HG03571 (cell line): ENCODE measurements around the gene NMBR.
"Not testable (repeated sequence)": the region's sequence is repeated elsewhere in the genome, so short reads cannot be mapped to it uniquely, and the experiment has no call there.

Experiments used
- ATAC-seq: cut with Tn5 transposase; IDR thresholded peaks from one replicate; pipeline ENCODE4 v1.9.1; 2021; ENCODE audit not compliant: unreplicated experiment

Gene NMBR

DNA sequence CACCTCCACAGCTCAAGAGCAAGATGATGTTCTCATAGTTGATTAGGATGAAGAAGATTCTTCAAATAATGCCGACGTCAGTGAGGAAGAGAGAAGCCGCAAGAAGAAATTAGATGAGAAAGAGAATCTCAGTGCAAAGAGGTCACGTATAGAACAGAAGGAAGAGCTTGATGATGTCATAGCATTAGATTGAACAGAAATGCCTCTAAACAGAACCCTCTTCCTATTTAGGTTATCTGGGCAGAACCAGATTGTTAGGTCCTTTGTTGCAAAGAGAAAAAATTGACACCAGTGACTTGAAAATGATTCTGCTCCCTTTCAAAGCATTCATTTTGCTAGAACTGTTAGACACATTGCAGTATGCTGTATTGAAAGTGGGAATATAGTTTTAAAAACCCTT lies 84.1 kb downstream of the NMBR start:
- not testable (repeated sequence) for ATAC-seq

DNA sequence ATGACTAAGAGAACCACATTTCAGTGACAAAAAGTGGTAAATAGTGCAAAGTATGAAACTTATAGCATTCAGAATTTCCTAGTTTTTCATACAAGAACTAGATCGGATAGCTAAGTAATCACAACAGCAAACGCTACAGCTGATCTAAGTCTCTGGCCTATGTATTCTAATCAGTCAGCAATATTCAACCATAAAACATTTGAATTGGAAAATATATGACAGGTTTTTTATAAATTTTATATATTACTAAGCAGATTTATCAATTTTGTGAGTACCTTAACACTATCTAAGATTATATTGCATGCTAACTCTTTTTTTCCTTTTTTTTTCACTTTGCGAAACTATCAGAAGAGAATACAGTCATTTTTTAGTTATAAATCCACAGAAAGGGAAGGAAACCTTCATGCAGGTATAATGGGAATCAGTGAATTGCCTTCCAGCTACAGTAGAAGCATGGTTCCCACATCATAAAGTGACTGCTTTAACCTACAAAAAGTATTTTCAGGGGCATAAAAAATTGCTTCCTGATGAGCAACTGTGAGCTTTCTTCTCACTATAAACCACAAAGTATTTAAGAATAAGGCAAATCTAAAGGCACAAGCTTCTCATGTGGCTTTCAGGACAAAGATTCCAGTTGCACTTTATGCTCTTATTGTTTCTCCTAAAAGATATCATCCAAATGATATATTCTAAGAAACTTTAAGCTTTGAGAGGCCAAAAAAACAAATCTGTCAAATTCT lies 88.2 kb downstream of the NMBR start:
- ATAC-seq: no peak

- peak; percentile 83 for ATAC-seq
Measured at GRCh38 chr6:142055219-142055618, 91.7 kb downstream of the NMBR start.

GRCh38 chr6:142051404-142051803 lies 95.5 kb downstream of the NMBR start:
- no peak for ATAC-seq

GRCh38 chr6:142048593-142048980 lies 98.3 kb downstream of the NMBR start:
- no peak for ATAC-seq

- no peak for ATAC-seq
Measured at GRCh38 chr6:142047934-142048592, 98.9 kb downstream of the NMBR start.

DNA sequence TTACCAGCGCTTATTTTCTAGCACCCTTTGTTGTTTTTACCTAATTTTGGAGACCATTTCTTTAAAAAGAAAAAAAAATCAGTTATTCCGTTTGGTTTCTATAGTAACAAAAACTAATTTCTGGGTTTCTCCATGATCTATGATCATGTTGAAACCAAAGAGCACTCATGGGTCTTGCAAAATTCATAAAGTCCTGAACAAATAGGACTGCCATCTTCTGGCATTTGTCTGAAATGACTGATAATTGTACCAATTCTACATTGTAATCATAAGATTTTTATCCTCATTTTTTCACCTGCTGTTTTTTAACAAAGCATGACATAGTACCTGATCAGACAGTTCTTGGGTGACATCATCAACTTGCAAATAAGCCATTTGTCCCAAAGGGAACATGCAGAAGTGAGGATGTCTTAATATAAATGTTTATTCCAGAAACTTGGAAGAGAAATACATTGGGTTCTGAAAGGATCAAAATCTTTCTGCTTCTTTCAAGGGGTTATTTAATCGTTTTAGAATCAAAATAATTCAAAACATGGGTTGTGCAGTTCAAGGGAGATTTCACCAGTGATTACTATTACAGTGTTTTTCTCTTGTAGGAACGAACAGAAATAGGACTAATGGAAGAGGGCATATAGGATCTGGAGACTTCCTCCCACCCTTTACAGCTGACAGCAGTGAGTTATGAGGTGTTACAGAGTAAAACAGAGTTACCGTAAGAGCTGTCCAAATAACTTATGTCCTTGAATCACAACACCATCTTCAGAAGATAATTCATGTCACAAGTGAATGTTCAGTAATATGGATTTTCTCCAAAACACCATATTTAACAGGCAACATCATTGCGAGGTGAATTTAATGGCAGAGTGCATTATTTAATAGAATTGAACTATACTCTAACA lies 101.3 kb downstream of the NMBR start:
- ATAC-seq: no peak

GRCh38 chr6:142035890-142036289 lies 111.0 kb downstream of the NMBR start:
- ATAC-seq: no peak

DNA sequence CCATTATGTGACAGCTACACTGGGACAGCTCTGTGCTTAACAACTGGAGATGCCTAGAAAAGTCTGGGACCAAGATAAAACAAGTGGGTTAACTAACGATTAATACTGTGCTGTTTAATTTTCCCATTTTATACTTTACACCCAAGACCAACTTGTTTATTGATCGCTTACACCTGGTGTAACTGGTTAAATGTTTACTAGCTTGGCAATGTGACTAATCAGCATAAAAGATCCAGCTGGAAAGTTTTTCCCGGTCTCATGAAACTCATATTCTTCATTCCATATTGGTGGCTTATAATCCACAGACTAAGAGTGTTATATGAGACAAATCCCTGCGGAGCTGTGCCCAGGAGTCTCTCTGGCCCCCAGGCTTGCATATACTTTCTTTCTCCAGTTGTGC lies 115.9 kb downstream of the NMBR start:
- no peak for ATAC-seq

DNA sequence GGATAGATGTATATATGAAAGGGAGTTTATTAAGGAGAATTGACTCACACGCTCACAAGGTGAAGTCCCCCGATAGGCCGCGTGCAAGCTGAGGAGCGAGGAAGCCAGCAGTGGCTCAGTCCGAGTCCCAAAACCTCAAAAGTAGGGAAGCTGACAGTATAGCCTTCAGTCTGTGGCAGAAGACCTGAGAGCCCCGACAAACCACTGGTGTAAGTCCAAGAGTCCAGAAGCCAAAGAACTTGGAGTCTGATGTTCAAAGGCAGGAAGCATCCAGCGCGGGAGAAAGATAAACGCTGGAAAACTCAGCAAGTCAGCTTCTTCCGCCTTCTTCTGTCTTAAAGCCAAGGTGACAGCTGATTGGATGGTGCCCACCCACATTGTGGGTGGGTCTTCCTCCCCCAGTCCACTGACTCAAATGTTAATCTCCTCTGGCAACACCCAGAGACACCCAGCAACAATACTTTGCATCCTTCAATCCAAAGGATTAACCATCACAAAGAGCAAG lies 116.8 kb downstream of the NMBR start:
- ATAC-seq: no peak

DNA sequence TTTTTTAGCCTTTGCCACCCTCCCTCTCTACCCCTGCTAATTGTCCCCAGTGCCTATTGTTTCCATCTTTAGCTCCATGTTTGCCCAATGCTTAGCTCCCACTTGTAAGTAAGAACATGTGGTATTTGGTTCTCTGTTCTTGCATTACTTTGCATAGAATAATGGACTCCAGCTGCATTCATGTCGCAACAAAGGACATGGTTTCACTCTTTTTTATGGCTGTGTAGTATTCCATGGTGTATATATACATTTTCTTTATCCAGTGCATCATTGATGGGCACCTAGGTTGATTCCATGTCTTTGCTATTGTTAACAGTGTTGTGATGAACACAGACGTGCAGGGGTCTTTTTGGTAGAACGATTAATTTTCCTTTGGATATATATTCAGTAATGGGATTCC lies 118.4 kb downstream of the NMBR start:
- no peak for ATAC-seq

DNA sequence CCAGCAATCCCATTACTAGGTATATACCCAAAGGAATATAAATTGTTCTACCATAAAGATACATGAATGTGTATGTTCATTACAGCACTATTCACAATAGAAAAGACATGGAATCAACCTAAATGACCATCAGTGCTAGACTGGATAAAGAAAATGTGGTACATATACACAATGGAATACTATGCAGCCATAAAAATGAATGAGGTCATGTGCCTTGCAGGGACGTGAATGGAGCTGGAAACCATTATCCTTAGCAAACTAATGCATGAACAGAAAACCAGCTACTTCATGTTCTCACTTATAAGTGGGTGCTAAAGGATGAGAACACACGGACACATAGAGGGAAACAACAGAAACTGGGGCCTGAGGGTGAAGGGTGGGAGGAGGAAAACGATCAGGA lies 119.1 kb downstream of the NMBR start:
- ATAC-seq: not testable (repeated sequence)

GRCh38 chr6:142027074-142027473 lies 119.8 kb downstream of the NMBR start:
- ATAC-seq: no peak

- ATAC-seq: no peak
Measured at GRCh38 chr6:142026471-142026870, 120.5 kb downstream of the NMBR start.
